Pons (tissue), 1 donor: ENCODE results near the gene STX18.
"Not testable (repeated sequence)": the region's sequence is repeated elsewhere in the genome, so short reads cannot be mapped to it uniquely, and the experiment has no call there.

Experiments
- DNase-seq: peaks from one replicate; pipeline ENCODE4 v3.0.0-alpha.2; 2016; ENCODE audit warnings: low spot score

STX18 gene

DNA sequence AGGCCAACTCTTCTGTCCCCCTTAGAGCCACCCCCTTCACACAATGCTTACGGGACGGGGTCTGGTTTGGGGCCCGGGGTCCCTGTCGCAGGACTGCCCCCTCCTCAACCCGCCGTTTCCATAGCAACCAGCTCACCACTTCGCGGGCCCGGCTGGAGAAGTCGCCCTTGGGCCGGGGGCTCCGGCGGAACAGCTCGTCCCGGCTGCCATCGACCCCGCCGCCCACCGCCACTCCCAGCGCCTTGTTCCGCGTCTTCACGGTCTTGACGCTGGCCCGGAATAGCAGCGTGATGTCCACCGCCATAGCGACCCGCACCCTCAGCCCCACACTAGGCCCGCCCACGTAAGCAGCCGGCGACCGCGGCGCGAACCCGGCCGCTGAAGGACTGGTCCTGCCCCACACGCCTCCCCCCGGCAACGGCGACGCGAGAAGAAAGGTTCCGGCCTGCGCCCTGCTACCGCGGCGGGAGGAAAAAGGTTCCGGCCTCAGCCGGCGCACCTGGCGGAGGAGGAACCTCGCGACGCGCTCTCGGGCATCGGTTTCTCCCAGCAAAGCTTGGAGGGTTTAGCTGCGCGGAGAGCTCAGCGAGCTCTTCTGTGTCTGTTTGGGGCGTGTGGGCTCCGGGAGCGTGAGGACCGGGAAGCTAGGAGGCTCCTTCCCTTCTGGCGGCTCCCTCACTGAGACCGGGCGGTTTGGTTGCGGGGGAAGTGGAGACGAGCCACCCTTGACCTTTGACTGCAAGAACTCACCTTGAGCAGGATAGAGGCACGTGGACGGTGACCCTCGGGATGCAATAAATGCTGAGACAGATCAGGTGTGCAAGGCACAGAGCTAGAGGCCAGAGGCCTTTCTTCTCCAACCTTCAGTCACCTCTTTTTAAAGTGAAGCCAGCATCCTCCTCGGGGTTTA is at the start of gene STX18:
Gene STX18, minus strand, starts transcription at position 388 of the 910 bp plus-strand sequence. Its CDS starts 84 bp downstream, at position 304.
- peak; percentile 42 for DNase-seq

DNA sequence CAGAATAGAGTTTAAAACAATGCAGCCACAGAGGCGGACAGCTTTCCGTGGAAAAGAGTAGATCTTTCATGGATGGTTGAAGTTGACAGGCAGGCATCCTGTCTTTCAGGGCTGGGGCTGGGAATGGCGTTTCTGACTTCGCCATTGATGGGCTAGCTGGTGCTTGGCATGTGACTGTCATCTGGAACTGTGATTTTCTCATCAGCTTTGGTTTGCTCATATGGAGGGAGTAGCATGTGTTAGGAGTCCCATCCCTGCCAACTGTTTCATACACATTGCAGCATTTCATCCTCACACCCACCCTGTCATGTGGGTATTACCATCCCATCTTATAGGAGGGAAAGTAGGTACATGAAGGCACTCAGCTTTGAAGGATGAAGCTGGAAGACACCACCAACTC is 49.2 kb upstream of the STX18 start:
- no peak for DNase-seq

DNA sequence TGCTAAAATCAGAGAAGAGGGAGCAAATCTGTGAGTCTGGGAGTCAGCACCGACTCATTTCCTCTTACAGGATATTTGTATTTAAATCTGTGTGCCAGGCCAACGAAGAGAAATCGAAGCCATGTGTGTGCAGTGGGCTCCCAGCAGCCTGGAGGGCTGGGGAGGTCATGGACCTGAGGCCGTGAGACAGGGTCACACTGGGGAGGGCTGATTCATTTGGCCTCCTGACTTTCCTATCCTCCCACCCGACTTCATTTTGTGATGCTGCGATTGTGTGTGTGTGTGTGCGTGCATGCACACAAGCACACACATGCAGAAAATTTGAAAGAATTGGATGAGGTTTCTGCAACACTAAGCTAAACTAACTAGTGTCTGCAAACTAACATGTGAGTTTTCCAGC is 48.7 kb upstream of the STX18 start:
- no peak for DNase-seq

DNA sequence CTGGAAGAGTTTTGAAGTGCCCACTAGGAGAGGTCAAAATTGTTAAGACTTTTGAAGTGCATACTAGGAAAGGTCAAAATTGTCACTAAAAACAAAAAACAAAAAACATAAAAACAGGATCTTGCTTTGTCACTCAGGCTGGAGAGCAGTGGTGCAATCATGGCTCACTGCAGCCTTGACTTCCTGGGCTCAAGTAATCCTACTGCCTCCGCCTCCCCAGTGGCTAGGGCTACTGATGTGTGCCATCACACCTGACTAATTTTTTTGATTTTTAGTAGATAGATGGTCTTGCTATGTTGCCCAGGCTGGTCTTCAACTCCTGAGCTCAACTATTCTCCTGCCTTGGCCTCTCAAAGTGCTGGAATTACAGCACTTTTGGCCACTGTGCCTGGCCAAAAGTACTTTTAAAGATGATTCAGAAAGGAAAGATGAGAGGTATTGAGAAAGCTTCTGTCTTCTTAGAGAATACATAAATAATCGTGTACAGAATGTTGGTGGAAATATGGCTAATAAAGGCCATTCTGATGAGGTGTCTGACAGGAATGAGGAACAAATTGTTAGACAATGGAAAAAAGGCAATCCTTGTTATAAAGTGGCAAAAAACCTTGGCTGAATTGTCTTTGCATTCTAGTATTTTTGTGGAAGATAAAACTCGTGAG is 43.3 kb upstream of the STX18 start:
- no peak for DNase-seq

DNA sequence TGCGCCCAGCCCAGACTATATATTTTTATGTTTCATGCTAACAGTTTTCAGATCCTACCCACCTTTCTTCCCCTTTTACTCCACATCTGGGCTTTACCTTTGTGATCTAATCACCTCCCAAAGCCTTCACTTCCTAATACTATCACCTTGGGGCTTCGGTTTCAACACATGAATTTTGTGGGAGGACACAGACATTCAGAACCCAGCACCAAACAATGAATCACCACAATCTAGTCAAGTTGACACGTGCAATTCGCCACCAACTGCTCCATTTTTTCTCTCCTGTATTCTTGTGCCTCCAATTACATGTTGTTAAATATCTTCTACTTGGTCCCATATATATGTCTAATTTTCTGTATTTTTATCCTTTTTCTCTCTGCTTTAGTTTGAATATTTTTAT is 41.8 kb upstream of the STX18 start:
- DNase-seq = no peak

DNA sequence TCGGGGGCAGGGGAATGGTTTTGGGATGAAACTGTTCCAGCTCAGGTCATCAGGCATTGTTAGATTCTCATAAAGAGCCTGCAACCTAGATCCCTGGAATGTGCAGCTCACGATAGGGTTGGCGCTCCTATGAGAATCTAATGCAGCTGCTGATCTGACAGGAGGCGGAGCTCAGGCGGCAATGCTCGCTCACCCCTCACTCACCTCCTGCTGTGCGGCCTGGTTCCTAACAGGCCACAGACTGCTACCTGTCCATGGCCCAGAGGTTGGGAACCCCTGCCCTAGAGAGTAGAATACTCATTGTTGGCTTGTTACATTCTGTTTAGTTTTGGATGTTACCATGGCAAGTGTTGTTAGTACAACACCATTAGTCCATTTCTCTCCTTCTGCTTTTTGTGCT is 40.8 kb upstream of the STX18 start:
- no peak for DNase-seq

DNA sequence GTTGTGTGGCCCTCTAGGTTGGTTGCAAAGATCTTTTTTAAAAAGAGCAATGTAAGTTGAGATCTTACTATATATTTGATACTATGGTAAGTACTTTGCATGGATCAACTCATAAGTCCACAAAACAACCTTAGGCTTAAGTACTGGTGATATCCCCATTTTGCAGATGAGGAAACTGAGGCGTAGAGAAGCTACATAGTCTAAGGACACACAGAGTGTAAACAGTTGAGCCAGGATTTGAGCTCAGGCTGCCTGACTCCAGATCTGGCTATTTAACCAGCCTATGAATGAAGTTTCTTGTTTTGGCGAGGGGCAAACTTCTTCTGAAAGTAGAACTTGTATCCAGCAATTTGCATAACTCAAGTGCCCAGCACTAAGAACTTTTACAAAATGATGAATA is 38.6 kb upstream of the STX18 start:
- no peak for DNase-seq

DNA sequence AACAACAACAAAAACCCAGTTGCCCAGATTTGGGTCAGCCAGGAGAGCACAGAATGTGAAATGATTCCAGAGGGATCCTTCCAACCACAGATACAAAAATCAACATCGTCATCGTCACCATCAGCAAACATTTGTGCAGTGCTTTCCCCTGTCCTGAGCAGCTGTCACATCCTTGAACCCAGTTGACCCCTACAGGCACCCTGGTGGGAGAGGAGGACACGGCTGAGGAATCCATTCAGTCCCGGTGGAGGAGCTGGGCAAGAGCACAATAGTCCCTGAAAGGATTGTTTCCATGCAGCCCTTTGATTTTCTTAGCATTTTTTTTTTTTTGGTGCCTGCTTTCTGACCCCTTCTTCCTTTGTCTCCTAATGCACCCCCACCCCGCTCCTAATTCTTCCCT is 37.1 kb upstream of the STX18 start:
- no peak for DNase-seq

DNA sequence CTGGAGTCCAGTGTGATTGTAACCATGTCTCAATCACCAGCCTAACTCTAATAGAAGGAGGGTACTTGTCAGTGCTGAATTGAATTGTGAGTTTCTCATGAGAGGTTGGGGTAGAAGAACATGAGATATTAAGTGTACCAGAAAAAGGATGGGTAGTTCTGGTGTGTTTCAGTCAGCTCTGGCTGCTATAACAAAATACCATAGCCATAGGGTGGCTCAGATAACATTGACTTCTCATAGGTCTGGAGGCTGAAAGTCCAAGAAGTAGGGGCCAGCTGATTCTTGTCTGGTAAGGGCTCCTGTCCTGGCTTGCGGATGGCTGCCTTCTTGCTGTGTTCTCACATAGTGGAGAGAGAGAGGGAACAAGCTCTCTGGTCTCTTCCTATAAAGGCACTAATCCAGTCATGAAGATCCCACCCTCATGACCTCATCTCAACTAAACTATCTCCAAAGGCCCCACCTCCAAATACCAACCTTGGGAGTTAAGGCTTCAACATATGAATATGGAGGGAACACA is 35.6 kb upstream of the STX18 start:
- no peak for DNase-seq

DNA sequence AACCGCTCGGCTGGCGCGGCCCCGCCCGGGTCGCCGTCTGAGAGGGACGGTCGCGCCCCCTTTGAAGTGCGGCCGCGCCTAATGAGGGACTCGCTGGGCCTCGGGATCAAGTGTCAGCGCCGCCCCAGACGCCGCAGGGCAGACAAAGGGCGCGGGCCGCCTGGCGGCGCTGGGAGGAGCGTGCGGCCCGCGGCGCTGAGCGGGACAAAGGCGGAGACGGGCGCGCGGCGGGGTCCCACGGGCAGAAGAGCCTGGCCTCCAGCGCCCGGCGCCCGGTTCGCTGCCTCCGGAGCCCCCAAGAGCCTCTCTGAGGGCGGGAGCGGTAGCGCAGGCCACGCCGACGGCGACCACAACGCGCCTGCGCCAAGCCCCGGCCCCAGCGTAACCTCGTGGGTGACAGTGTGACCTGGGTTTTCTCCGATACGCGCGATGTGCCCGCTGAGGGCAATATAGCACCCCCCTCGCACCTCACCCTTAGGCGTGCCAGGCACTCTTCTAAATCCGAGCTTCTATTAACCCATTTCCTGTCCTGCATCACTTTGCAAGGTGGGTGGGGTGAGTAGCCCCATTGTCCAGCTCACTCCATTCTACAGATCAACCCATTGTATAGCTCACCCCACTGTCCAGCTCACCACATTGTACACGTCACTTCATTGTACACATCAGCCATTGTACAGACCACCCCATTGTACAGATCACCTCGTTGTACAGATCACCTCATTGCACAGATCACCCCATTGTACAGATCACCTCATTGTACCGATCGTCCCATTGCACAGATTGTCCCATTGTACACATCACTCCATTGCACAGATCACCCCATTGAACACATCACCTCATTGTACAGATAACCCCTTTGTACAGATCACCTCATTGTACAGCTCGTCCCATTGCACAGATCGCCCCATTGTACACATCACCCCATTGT is 33.7 kb upstream of the STX18 start:
- DNase-seq = peak; percentile 34

DNA sequence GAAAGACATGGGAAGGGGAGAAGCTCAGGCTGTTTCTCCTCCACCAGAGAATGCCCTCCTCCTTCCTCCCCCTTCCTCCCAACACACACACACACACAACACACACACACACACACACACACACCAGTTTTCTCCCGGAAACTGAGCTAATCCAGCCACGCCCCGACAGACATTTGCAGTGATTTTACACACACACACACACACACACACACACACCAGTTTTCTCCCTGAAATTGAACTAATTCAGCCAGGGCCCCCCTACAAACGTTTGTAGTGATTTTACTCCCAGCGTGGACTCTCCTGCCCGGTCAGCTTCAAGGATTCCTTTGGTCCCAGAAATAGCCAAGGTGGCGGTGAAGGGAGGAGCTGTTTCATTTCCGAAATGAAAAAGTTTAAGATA is 32.9 kb upstream of the STX18 start:
- DNase-seq = peak; percentile 55

DNA sequence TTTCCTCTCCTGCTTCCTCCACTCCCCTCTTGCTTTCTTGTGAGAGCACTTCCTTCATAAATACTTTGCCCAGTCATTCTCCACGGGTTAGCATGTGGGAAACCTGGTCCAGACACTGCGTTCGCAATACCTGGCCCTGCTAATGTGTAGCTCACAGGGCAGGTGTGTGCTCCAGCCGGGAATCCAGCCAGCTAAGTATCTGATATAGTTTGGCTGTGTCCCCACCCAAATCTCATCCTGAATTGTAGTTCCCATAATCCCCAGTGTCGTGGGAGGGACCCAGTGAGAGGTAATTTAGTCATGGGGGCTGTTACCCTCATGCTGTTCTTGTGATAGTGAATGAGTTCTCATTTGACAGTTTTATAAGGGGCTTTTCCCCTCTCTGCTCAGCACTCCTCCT is 32.2 kb upstream of the STX18 start:
- DNase-seq = no peak

DNA sequence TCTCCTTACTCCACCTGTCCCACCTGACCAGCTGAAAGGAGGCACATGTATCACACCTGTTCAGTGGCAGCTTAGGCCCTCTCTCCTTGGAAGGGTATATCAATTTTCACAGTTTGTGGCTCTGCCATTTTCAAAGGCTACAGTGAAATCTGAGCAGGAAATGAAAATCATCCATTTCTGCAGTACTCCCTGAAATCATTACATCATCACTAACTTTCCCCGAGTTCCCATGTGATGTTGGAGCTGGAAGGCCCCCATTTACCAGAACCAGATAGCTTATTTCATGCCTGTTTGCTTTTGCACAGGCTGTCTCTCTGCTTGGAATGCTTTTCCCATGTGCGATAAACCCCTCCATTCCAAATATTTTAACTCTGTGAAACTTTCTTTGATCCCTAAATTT is 31.0 kb upstream of the STX18 start:
- no peak for DNase-seq

DNA sequence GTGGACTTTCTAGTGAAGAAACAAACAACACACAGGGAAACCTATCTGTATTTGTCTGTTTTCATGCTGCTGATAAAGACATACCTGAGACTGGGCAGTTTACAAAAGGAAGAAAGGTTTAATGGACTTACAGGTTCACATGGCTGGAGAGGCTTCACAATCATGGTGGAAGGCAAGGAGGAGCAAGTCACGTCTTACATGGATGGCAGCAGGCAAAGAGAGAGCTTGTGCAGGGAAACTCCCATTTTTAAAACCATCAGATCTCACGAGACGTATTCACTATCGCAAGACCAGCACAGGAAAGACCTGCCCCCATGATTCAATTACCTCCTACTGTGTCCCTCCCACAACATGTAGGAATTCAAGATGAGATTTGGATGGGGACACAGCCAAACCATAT is 28.0 kb upstream of the STX18 start:
- DNase-seq = not testable (repeated sequence)

DNA sequence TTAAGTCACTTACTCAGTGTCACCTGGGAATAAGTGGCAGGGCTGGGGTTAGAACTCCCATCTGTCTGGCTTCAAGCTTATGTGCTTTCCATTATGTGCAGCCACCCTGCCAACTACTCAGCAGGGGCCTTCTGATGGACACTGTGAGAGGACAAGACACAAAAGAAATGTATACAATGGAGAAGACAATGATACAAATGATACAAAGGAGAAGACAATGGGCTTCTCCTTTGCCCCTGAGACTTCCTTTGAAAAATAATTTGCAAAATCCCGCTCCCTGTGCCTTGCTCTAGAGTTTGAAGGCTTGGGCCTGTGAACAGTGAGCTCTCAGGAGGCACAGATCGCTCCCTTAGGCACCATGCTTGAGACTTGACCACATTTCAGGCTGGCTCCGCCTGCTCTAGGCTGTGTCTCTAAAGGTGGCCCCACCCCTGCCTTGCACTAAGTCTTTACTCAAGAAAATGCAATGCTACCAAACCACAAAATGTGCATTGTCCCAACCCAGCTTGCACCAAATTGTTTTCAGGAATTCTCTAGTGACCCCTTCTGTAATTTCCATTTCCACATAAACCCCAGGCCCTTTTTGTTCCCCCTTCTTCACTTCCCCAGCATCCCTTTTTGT is 27.1 kb upstream of the STX18 start:
- DNase-seq = no peak

DNA sequence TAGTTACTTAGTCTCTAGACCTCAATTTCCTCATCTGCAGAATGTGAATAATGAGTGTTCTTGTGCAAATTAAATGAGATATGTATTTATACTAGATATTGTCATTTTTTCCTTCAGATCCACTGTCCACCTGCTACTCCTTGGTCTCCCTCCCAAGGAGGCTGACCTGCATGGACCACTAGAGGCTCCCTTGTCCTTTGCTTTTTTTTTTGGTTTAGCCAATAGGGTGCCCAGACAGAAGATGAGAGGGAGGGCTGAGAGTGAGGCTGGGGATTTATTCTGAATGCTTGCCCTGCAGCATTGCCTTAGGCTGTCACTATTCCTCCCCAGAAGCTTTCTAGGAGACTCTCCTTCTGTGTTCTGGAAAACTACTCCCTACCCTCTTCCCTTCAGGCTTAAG is 24.5 kb upstream of the STX18 start:
- DNase-seq = not testable (repeated sequence)

DNA sequence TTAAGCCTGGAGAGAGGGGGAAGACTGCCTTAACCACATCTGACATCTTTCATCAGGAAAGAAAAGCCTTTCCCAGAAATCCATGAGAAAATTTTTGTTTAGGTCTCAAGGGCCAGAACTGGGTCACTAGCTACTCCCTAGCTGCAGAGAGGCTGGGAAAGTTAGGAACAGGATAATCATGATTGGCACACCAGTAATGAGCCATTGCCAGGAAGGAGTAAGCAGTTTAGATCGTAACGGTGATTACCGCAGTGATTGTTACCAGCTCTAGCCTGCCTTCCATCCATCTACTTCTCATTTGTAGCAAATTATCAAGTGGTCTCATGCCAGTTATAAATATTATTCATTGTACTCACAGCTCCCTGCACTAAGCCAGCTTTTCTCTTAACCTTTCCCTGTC is 22.7 kb upstream of the STX18 start:
- DNase-seq = no peak

DNA sequence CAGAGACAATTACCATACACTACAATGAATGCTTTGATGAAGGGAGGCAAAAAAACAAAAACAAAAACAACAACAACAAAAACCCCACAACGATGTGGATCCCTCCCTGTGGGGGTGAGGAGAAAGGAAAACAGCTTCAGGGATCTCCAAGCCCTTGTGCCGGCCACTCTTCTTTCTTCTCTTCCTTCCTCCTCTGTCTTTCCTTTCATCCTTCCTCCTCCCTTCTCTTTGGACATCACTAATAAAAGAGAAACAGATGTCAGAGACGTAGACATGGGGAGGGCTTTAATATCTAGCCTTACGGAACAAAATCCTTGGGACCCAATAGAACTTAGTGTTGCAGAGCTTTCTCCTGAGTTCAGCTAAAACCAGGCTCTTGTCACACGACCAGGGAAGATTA is 18.8 kb upstream of the STX18 start:
- DNase-seq = peak; percentile 51

DNA sequence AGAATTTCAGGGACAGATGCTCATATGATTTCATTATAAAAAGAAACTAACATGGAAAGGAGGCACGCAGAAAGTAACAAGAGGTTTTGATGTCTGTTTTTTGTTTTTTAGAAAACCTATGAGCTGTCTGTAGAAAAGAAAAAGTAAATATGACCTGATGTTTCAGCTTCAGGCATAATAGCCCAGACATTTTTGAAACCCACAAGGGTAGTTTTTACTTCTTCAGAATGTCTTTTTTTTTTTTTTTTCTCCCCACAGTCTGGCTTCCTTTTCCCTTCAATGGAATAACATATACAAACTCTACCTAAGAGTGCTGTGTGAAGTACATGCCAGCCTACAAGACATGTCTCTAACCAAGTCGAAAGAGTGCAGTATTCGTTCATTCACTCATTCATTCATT is 18.3 kb upstream of the STX18 start:
- DNase-seq = no peak

DNA sequence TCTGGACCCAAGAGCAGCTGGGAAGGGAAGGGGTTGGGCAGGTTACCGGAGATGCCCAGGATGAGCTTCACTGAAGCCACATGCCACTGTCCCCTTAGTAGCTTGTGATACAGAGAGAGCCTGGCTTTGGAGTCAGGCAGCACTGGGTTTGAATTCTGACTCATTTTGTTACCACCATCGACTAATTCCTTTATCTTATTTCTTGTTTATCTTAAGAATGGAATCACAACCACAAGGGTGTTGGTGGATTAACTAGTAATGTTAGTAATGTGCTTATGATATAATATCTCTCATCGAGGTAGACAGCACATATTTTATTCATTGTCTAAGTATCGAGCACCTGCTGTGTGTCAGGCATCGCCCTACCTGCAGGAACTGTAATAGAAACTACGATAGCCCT is 17.7 kb upstream of the STX18 start:
- DNase-seq = no peak

DNA sequence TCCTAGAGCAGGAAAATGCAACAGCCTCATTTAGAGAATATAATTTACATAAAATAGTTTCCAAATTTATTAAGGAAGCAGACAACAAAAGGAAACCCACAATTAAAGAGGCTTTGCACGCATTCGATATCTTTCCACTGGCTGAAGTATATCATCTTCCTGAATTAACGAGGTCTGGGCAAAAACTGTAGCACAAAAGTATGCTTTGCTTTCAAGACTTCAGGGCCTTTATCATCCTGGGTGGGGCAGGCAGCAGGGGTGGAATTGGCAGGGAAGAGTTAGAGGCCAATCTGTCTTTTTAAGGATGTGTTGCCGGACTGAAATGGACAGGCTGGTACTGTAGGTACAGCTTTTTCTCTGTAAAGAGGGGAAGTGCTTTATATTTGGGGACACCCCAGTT is 17.0 kb upstream of the STX18 start:
- no peak for DNase-seq

DNA sequence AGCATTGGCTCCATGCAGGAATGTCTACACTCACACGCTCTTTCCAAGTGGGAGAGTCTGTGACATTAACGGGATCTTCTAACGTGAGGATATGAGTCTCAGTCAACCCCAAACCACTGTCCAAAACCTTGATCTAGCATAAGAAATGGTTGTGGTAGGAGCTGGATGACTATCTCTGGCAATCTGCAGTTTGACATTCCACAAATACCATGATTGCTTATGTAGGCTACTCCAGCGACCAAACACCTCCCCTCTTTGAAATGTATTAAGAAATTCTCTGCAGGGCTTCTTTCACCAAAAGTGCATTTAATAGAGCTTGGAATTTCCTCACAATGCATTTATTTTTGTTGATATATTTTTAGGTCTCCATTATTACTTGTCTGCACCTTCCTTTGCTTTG is 14.1 kb upstream of the STX18 start:
- no peak for DNase-seq
